Measurements from ENCODE around the gene CDH11. TPM values are rescaled to one million over a fixed set of nuclear protein-coding genes. Genes with fewer than 3 reads are reported as not detected.

Gene CDH11
- total and polyA plus RNA-seq, 2 experiments from 2014 or later: 3.5 to 19.6 TPM

DNA sequence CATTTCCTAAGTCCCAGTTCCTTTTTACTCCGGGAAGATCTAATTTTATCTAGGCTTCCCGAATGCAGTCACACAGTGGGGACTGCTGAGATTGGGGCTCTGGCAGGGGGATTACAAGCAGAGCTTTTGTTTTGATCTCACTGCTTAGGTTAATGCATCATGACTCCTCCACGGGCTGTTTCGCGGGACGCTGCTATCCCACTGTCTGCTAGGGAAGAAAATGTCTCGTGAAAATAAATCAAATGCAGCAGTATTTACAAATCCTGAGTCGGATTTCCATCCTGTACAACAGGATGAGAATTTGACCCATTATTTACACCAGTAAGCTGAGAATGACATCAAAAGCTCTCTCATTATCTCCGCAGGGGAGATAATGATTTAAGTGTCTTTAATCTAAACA, 83.8 kb downstream of the CDH11 start:
- Mint-ChIP-seq H3K4me3 (no peak overlapping the region), H3K27ac (no peak overlapping the region; the same call in 1 of the 2 replicates), H3K9me3 (peaks cover 3% of the 10 kb centered on the region; the same call in 1 of the 3 replicates), H3K4me1 (peaks cover 25% of the 10 kb centered on the region), H3K27me3 (ENCODE audit: insufficient read depth, low read depth, poor library complexity) (no peaks in the 10 kb centered on the region), H3K36me3 (ENCODE audit: low read depth) (no peaks in the 10 kb centered on the region; the same call in 1 of the 3 replicates)
- H3K4me2 ChIP-seq: no peak overlapping the region
- no peaks in the 10 kb centered on the region for H4K20me1 ChIP-seq (replicated peaks; ENCODE audit: insufficient read depth)
- H3K27me3 ChIP-seq (ENCODE audit: insufficient read depth): no peaks in the 10 kb centered on the region
- no peaks in the 10 kb centered on the region for H3K79me2 ChIP-seq (replicated peaks; ENCODE audit: insufficient read depth)
- no peaks in the 10 kb centered on the region for H3K36me3 ChIP-seq (ENCODE audit: insufficient read depth)
- H3K4me3 ChIP-seq: no peak overlapping the region
- no peak for DNase-seq (ENCODE audit: low spot score)
- H3K4me1 ChIP-seq (ENCODE audit: insufficient read depth): peaks cover 6% of the 10 kb centered on the region
- no peaks in the 10 kb centered on the region for H3K9me2 ChIP-seq (ENCODE audit: insufficient read depth)
- TF ChIP-seq STAT1 (IDR thresholded peaks at IDR 0.05; ENCODE audit: unreplicated experiment) (no peak), ZNF114 (CRISPR knock-in tag; IDR thresholded peaks at IDR 0.05) (no peak)
- no peaks in the 10 kb centered on the region for H3F3A ChIP-seq (replicated peaks; ENCODE audit: low read depth)
- H2AFZ ChIP-seq: no peak overlapping the region
- no peak overlapping the region for H3K27ac ChIP-seq (ENCODE audit: low read depth)
- peak; percentile 69 for ATAC-seq

DNA sequence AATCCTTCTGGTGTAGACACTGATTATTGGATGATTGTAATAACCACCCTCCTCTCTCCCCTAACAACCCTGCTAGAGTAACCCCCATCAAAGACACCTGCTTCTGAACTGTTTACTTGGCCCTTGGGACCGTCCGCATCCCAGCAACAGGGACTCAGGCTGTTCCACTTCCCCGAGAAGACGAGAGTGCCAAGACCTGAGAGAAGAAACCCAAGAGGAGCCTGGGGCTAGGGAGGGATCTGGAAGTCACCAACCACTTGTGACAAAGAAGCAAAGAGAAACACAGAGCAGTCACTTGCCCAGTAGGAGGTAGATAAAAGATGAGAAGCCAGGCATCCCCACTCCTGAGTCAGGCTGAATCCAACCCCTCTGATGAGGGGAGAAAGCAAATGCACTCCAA, 84.3 kb downstream of the CDH11 start:
- H3K27ac Mint-ChIP-seq: no peak overlapping the region
- no peak overlapping the region for H3K4me3 ChIP-seq

DNA sequence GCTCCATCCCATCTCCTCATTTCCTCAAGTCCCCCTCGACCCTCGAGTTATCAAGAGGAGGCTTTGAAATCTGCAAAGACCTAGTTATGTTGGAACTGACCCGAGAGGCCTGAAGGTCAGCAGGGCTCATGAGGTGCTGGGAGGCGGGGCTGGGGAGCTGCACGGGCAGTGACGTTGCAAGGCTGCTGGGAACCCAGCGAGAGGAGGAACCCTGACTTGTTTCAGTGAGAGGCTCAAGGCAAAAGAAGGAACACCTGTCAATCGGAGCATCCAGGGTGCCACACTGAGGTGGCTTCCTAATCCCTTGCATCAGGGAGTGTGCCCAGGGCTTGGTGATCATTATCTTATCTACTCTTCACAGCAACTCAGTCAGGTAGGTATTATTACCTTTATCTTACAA, 86.9 kb downstream of the CDH11 start:
- Mint-ChIP-seq H3K4me1 (peaks cover 21% of the 10 kb centered on the region), H3K27me3 (ENCODE audit: insufficient read depth, low read depth, poor library complexity) (no peaks in the 10 kb centered on the region), H3K4me3 (no peak overlapping the region), H3K36me3 (ENCODE audit: low read depth) (no peaks in the 10 kb centered on the region; the same call in 2 of the 3 replicates), H3K27ac (no peak overlapping the region), H3K9me3 (peaks cover 3% of the 10 kb centered on the region; the same call in 1 of the 3 replicates)
- H3F3A ChIP-seq (replicated peaks; ENCODE audit: low read depth): no peaks in the 10 kb centered on the region
- no peak overlapping the region for H3K4me2 ChIP-seq
- DNase-seq (ENCODE audit: low spot score): peak; percentile 17
- ATAC-seq: peak; percentile 71
- no peak overlapping the region for H3K27ac ChIP-seq (ENCODE audit: low read depth)
- H4K20me1 ChIP-seq (replicated peaks; ENCODE audit: insufficient read depth): no peaks in the 10 kb centered on the region; the same call in 1 of the 2 replicates
- no peak overlapping the region for H3K4me3 ChIP-seq
- no peak overlapping the region for H2AFZ ChIP-seq
- no peaks in the 10 kb centered on the region for H3K9me2 ChIP-seq (ENCODE audit: insufficient read depth)
- H3K4me1 ChIP-seq (ENCODE audit: insufficient read depth): peaks cover 6% of the 10 kb centered on the region
- H3K36me3 ChIP-seq (ENCODE audit: insufficient read depth): no peaks in the 10 kb centered on the region
- H3K27me3 ChIP-seq (ENCODE audit: insufficient read depth): no peaks in the 10 kb centered on the region
- H3K79me2 ChIP-seq (replicated peaks; ENCODE audit: insufficient read depth): no peaks in the 10 kb centered on the region
- TF ChIP-seq CREB1 (CRISPR knock-in tag; IDR thresholded peaks at IDR 0.05; ENCODE audit: low read depth) (no peak), POLR2AphosphoS5 (IDR thresholded peaks at IDR 0.05; ENCODE audit: low read depth) (no peak)
- TF ChIP-seq, protein P1, sequence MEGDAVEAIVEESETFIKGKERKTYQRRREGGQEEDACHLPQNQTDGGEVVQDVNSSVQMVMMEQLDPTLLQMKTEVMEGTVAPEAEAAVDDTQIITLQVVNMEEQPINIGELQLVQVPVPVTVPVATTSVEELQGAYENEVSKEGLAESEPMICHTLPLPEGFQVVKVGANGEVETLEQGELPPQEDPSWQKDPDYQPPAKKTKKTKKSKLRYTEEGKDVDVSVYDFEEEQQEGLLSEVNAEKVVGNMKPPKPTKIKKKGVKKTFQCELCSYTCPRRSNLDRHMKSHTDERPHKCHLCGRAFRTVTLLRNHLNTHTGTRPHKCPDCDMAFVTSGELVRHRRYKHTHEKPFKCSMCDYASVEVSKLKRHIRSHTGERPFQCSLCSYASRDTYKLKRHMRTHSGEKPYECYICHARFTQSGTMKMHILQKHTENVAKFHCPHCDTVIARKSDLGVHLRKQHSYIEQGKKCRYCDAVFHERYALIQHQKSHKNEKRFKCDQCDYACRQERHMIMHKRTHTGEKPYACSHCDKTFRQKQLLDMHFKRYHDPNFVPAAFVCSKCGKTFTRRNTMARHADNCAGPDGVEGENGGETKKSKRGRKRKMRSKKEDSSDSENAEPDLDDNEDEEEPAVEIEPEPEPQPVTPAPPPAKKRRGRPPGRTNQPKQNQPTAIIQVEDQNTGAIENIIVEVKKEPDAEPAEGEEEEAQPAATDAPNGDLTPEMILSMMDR (conservative IDR thresholded peaks at IDR 0.05; ENCODE audit: low read depth in 2 of 2): no peak
- TF ChIP-seq, protein P2, sequence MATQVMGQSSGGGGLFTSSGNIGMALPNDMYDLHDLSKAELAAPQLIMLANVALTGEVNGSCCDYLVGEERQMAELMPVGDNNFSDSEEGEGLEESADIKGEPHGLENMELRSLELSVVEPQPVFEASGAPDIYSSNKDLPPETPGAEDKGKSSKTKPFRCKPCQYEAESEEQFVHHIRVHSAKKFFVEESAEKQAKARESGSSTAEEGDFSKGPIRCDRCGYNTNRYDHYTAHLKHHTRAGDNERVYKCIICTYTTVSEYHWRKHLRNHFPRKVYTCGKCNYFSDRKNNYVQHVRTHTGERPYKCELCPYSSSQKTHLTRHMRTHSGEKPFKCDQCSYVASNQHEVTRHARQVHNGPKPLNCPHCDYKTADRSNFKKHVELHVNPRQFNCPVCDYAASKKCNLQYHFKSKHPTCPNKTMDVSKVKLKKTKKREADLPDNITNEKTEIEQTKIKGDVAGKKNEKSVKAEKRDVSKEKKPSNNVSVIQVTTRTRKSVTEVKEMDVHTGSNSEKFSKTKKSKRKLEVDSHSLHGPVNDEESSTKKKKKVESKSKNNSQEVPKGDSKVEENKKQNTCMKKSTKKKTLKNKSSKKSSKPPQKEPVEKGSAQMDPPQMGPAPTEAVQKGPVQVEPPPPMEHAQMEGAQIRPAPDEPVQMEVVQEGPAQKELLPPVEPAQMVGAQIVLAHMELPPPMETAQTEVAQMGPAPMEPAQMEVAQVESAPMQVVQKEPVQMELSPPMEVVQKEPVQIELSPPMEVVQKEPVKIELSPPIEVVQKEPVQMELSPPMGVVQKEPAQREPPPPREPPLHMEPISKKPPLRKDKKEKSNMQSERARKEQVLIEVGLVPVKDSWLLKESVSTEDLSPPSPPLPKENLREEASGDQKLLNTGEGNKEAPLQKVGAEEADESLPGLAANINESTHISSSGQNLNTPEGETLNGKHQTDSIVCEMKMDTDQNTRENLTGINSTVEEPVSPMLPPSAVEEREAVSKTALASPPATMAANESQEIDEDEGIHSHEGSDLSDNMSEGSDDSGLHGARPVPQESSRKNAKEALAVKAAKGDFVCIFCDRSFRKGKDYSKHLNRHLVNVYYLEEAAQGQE (IDR thresholded peaks at IDR 0.05; ENCODE audit: unreplicated experiment): no peak

More for the DNA sequence above, 84.3 kb downstream of the CDH11 start:
- Histone ChIP-seq H3K27ac (ENCODE audit: low read depth) (no peak overlapping the region), H3K36me3 (ENCODE audit: insufficient read depth) (no peaks in the 10 kb centered on the region), H3K79me2 (replicated peaks; ENCODE audit: insufficient read depth) (no peaks in the 10 kb centered on the region), H3K4me1 (ENCODE audit: insufficient read depth) (peaks cover 6% of the 10 kb centered on the region), H3F3A (replicated peaks; ENCODE audit: low read depth) (no peaks in the 10 kb centered on the region), H3K4me2 (no peak overlapping the region), H3K9me2 (ENCODE audit: insufficient read depth) (no peaks in the 10 kb centered on the region), H4K20me1 (replicated peaks; ENCODE audit: insufficient read depth) (no peaks in the 10 kb centered on the region), H2AFZ (no peak overlapping the region), H3K27me3 (ENCODE audit: insufficient read depth) (no peaks in the 10 kb centered on the region)
- Mint-ChIP-seq H3K36me3 (ENCODE audit: low read depth) (no peaks in the 10 kb centered on the region; the same call in 1 of the 3 replicates), H3K27me3 (ENCODE audit: insufficient read depth, low read depth, poor library complexity) (no peaks in the 10 kb centered on the region), H3K4me3 (no peak overlapping the region), H3K4me1 (peaks cover 24% of the 10 kb centered on the region), H3K9me3 (peaks cover 3% of the 10 kb centered on the region; the same call in 1 of the 3 replicates)
- no peak for TF ChIP-seq CREB1 (CRISPR knock-in tag; IDR thresholded peaks at IDR 0.05; ENCODE audit: low read depth)
- TF ChIP-seq ZNF114 (CRISPR knock-in tag; IDR thresholded peaks at IDR 0.05): no peak
- TF ChIP-seq, protein P2 (IDR thresholded peaks at IDR 0.05; ENCODE audit: unreplicated experiment): no peak
- DNase-seq (ENCODE audit: low spot score) (no peak), ATAC-seq (no peak)
